ENCODE measurements around the gene FCN3. TPM values are rescaled to one million over a fixed set of nuclear protein-coding genes. Genes with fewer than 3 reads are reported as not detected.

The FCN3 gene
- polyA plus RNA-seq, 4 donors, result 0.06 to 3.6 (median 1.3) TPM

- DNase-seq (no peak), FAIRE-seq (no peak)
- Histone ChIP-seq H3K36me3 (ENCODE audit: control insufficient read depth in 3 of 3, insufficient read depth in 2 of 3, low read depth in 1 of 3, low read length in 3 of 3) (peaks cover 11 to 65% (median 15%) of the 10 kb centered on the region in 3 donors), H3K9me3 (ENCODE audit: control insufficient read depth in 2 of 2, insufficient read depth in 1 of 2, low read depth in 1 of 2, low read length in 1 of 2) (no peaks in the 10 kb centered on the region), H3K4me3 (ENCODE audit: low read depth in 1 of 3, low read length in 3 of 3) (no peak overlapping the region), H3K27ac (ENCODE audit: low read depth in 1 of 3, low read length in 2 of 3) (peak overlapping the region in 2 of 3 donors; percentile 68 to 78), H3K4me1 (ENCODE audit: control insufficient read depth in 3 of 3, insufficient read depth in 2 of 3, low read depth in 1 of 3, low read length in 2 of 3) (peaks cover 0 to 25% (median 0%) of the 10 kb centered on the region in 3 donors), H3K27me3 (ENCODE audit: control insufficient read depth in 3 of 3, insufficient read depth in 3 of 3, low read length in 3 of 3) (no peaks in the 10 kb centered on the region)
These were observed 29.3 kb upstream of the FCN3 start for GRCh38 chr1:27403931-27404330.

GRCh38 chr1:27403065-27403726 is 28.6 kb upstream of the FCN3 start:
- H3K27me3 ChIP-seq (ENCODE audit: control insufficient read depth in 3 of 3, insufficient read depth in 3 of 3, low read length in 3 of 3), result no peaks in the 10 kb centered on the region
- H3K4me3 ChIP-seq (ENCODE audit: low read depth in 1 of 3, low read length in 3 of 3), result no peak overlapping the region
- H3K4me1 ChIP-seq (ENCODE audit: control insufficient read depth in 3 of 3, insufficient read depth in 2 of 3, low read depth in 1 of 3, low read length in 2 of 3), result peaks cover 0 to 31% (median 0%) of the 10 kb centered on the region in 3 donors
- peaks cover 4 to 58% (median 15%) of the 10 kb centered on the region in 3 donors for H3K36me3 ChIP-seq (ENCODE audit: control insufficient read depth in 3 of 3, insufficient read depth in 2 of 3, low read depth in 1 of 3, low read length in 3 of 3)
- FAIRE-seq, result no peak
- no peaks in the 10 kb centered on the region for H3K9me3 ChIP-seq (ENCODE audit: control insufficient read depth in 2 of 2, insufficient read depth in 1 of 2, low read depth in 1 of 2, low read length in 1 of 2)
- H3K27ac ChIP-seq (ENCODE audit: low read depth in 1 of 3, low read length in 2 of 3), result peak overlapping the region in 2 of 3 donors; percentile 68 to 78
- WGBS, 3 donors, result 41 to 78% (median 72%) methylated on average over 24 of the region's 24 CpGs
- DNase-seq, result no peak

GRCh38 chr1:27402349-27402754 is 27.7 kb upstream of the FCN3 start:
- Histone ChIP-seq H3K9me3 (ENCODE audit: control insufficient read depth in 2 of 2, insufficient read depth in 1 of 2, low read depth in 1 of 2, low read length in 1 of 2) (no peaks in the 10 kb centered on the region), H3K27ac (ENCODE audit: low read depth in 1 of 3, low read length in 2 of 3) (peak overlapping the region in 2 of 3 donors; percentile 68 to 78), H3K36me3 (ENCODE audit: control insufficient read depth in 3 of 3, insufficient read depth in 2 of 3, low read depth in 1 of 3, low read length in 3 of 3) (peaks cover 1 to 49% (median 8%) of the 10 kb centered on the region in 3 donors), H3K4me1 (ENCODE audit: control insufficient read depth in 3 of 3, insufficient read depth in 2 of 3, low read depth in 1 of 3, low read length in 2 of 3) (peaks cover 0 to 31% (median 0%) of the 10 kb centered on the region in 3 donors), H3K27me3 (ENCODE audit: control insufficient read depth in 3 of 3, insufficient read depth in 3 of 3, low read length in 3 of 3) (no peaks in the 10 kb centered on the region), H3K4me3 (ENCODE audit: low read depth in 1 of 3, low read length in 3 of 3) (no peak overlapping the region)
- WGBS, 3 donors, result 29 to 43% (median 37%) methylated on average over 8 of the region's 8 CpGs
- peak; percentile 63 to 81 for DNase-seq
- FAIRE-seq, result no peak

- no peak for FAIRE-seq
- peaks cover 0 to 31% (median 0%) of the 10 kb centered on the region in 3 donors for H3K4me1 ChIP-seq (ENCODE audit: control insufficient read depth in 3 of 3, insufficient read depth in 2 of 3, low read depth in 1 of 3, low read length in 2 of 3)
- no peak overlapping the region for H3K27ac ChIP-seq (ENCODE audit: low read depth in 1 of 3, low read length in 2 of 3)
- 84 to 92% (median 92%) methylated on average over 5 of the region's 5 CpGs for WGBS, 3 donors
- no peak for DNase-seq
- H3K9me3 ChIP-seq (ENCODE audit: control insufficient read depth in 2 of 2, insufficient read depth in 1 of 2, low read depth in 1 of 2, low read length in 1 of 2), result no peaks in the 10 kb centered on the region
- peaks cover 0 to 35% (median 0%) of the 10 kb centered on the region in 3 donors for H3K36me3 ChIP-seq (ENCODE audit: control insufficient read depth in 3 of 3, insufficient read depth in 2 of 3, low read depth in 1 of 3, low read length in 3 of 3)
- H3K27me3 ChIP-seq (ENCODE audit: control insufficient read depth in 3 of 3, insufficient read depth in 3 of 3, low read length in 3 of 3), result no peaks in the 10 kb centered on the region
- H3K4me3 ChIP-seq (ENCODE audit: low read depth in 1 of 3, low read length in 3 of 3), result no peak overlapping the region
These were observed 26.3 kb upstream of the FCN3 start for GRCh38 chr1:27400963-27401341.

- WGBS, 3 donors, result 42 to 54% (median 53%) methylated on average over 13 of the region's 13 CpGs
- Histone ChIP-seq H3K9me3 (ENCODE audit: control insufficient read depth in 2 of 2, insufficient read depth in 1 of 2, low read depth in 1 of 2, low read length in 1 of 2) (no peaks in the 10 kb centered on the region), H3K4me3 (ENCODE audit: low read depth in 1 of 3, low read length in 3 of 3) (no peak overlapping the region), H3K36me3 (ENCODE audit: control insufficient read depth in 3 of 3, insufficient read depth in 2 of 3, low read depth in 1 of 3, low read length in 3 of 3) (peaks cover 0 to 31% (median 0%) of the 10 kb centered on the region in 3 donors), H3K4me1 (ENCODE audit: control insufficient read depth in 3 of 3, insufficient read depth in 2 of 3, low read depth in 1 of 3, low read length in 2 of 3) (peaks cover 0 to 31% (median 0%) of the 10 kb centered on the region in 3 donors), H3K27me3 (ENCODE audit: control insufficient read depth in 3 of 3, insufficient read depth in 3 of 3, low read length in 3 of 3) (no peaks in the 10 kb centered on the region), H3K27ac (ENCODE audit: low read depth in 1 of 3, low read length in 2 of 3) (no peak overlapping the region)
- no peak for DNase-seq
- FAIRE-seq, result no peak
These were observed 25.7 kb upstream of the FCN3 start for GRCh38 chr1:27400082-27400962.

- WGBS, 3 donors, result 48 to 59% (median 50%) methylated on average over 18 to 19 of the region's 19 CpGs
- no peak for DNase-seq
- H3K36me3 ChIP-seq (ENCODE audit: control insufficient read depth in 3 of 3, insufficient read depth in 2 of 3, low read depth in 1 of 3, low read length in 3 of 3), result peaks cover 0 to 23% (median 0%) of the 10 kb centered on the region in 3 donors
- H3K9me3 ChIP-seq (ENCODE audit: control insufficient read depth in 2 of 2, insufficient read depth in 1 of 2, low read depth in 1 of 2, low read length in 1 of 2), result no peaks in the 10 kb centered on the region
- no peak overlapping the region for H3K27ac ChIP-seq (ENCODE audit: low read depth in 1 of 3, low read length in 2 of 3)
- H3K27me3 ChIP-seq (ENCODE audit: control insufficient read depth in 3 of 3, insufficient read depth in 3 of 3, low read length in 3 of 3), result no peaks in the 10 kb centered on the region
- H3K4me1 ChIP-seq (ENCODE audit: control insufficient read depth in 3 of 3, insufficient read depth in 2 of 3, low read depth in 1 of 3, low read length in 2 of 3), result peaks cover 0 to 31% (median 0%) of the 10 kb centered on the region in 3 donors
- no peak overlapping the region for H3K4me3 ChIP-seq (ENCODE audit: low read depth in 1 of 3, low read length in 3 of 3)
- no peak for FAIRE-seq
These were observed 24.8 kb upstream of the FCN3 start for GRCh38 chr1:27399251-27400025.

- peaks cover 0 to 29% (median 0%) of the 10 kb centered on the region in 3 donors for H3K4me1 ChIP-seq (ENCODE audit: control insufficient read depth in 3 of 3, insufficient read depth in 2 of 3, low read depth in 1 of 3, low read length in 2 of 3)
- H3K4me3 ChIP-seq (ENCODE audit: low read depth in 1 of 3, low read length in 3 of 3), result no peak overlapping the region
- no peaks in the 10 kb centered on the region for H3K27me3 ChIP-seq (ENCODE audit: control insufficient read depth in 3 of 3, insufficient read depth in 3 of 3, low read length in 3 of 3)
- H3K36me3 ChIP-seq (ENCODE audit: control insufficient read depth in 3 of 3, insufficient read depth in 2 of 3, low read depth in 1 of 3, low read length in 3 of 3), result peaks cover 0 to 18% (median 0%) of the 10 kb centered on the region in 3 donors
- FAIRE-seq, result no peak
- WGBS, 3 donors, result 50 to 77% (median 65%) methylated on average over 4 of the region's 4 CpGs
- no peak for DNase-seq
- no peaks in the 10 kb centered on the region for H3K9me3 ChIP-seq (ENCODE audit: control insufficient read depth in 2 of 2, insufficient read depth in 1 of 2, low read depth in 1 of 2, low read length in 1 of 2)
- H3K27ac ChIP-seq (ENCODE audit: low read depth in 1 of 3, low read length in 2 of 3), result no peak overlapping the region
These were observed 24.0 kb upstream of the FCN3 start for GRCh38 chr1:27398405-27399149.
